Lower leg skin (tissue), 4 donors: ENCODE results near the gene TMEM212. TPM values are rescaled to one million over a fixed set of nuclear protein-coding genes. Genes with fewer than 3 reads are reported as not detected.

Experiments
- DNase-seq, 2 donors: peaks; one replicate each; pipeline ENCODE4 v3.0.0-alpha.2; 2019; ENCODE audit warnings: low spot score in 2 of 2
- H3K4me3 ChIP-seq: fragments of 200-600 bp; sonication (generic); 2 replicates; pipeline ENCODE4 v1.5.1; 2017; ENCODE audit warnings: mild to moderate bottlenecking, low read depth; ENCODE audit not compliant: poor library complexity, severe bottlenecking
- CTCF ChIP-seq, 3 donors: fragments of 450-650 bp; IDR thresholded peaks; one replicate each; pipeline ENCODE4 v1.5.1; 2016; ENCODE audit warnings: antibody characterized with exemption in 3 of 3, mild to moderate bottlenecking in 3 of 3, moderate library complexity in 2 of 3
- POLR2A ChIP-seq, 2 donors: fragments of 450-650 bp; IDR thresholded peaks; one replicate each; pipeline ENCODE4 v1.6.1; 2016 to 2017; ENCODE audit warnings: antibody characterized with exemption in 2 of 2, mild to moderate bottlenecking in 1 of 2, moderate library complexity in 1 of 2
- WGBS, 2 donors: methylation state at CpG; one replicate each; pipeline ENCODE4 v1.1.5; 2018; 5-methylcytosine and 5-hydroxymethylcytosine counted together
- intact Hi-C: fragments of 100-400 bp; cut with DNase I; formaldehyde crosslinking; loops from one replicate; pipeline ENCODE4 v1.15.0; 2023; ENCODE audit warnings: low total_unique reads
- total RNA-seq, 4 donors: library from RNA; depleted of rRNA; stranded (reverse); fragments of >200 nt; gene quantifications; one replicate each; pipeline ENCODE4 v1.1.0, GENCODE V29; 2016

Gene TMEM212
- total RNA-seq, 4 donors from 2014 or later, result not detected

GRCh38 chr3:171824116-171824515 is 19.0 kb upstream of the TMEM212 start:
- no peak for TF ChIP-seq CTCF (IDR thresholded peaks at IDR 0.05)
- no peak for TF ChIP-seq POLR2A (IDR thresholded peaks at IDR 0.05)
- intact Hi-C loops, result no loop called here
- WGBS, 2 donors, result 69 to 71% methylated on average over 6 of the region's 6 CpGs
- no peak overlapping the region for H3K4me3 ChIP-seq
- no peak for DNase-seq

GRCh38 chr3:171824824-171825221 is 18.3 kb upstream of the TMEM212 start:
- no peak for DNase-seq
- intact Hi-C loops, result no loop called here
- TF ChIP-seq CTCF (IDR thresholded peaks at IDR 0.05) (no peak), POLR2A (IDR thresholded peaks at IDR 0.05) (no peak)
- H3K4me3 ChIP-seq, result no peak overlapping the region
- WGBS, 2 donors, result 80 to 83% methylated on average over 7 of the region's 7 CpGs

GRCh38 chr3:171825222-171825828 is 17.8 kb upstream of the TMEM212 start:
- no peak for TF ChIP-seq POLR2A (IDR thresholded peaks at IDR 0.05)
- TF ChIP-seq CTCF (IDR thresholded peaks at IDR 0.05), result no peak
- intact Hi-C loops, result no loop called here
- 63% methylated on average over 5 of the region's 5 CpGs for WGBS, 2 donors
- DNase-seq, result no peak
- no peak overlapping the region for H3K4me3 ChIP-seq

GRCh38 chr3:171827385-171827784 is 15.8 kb upstream of the TMEM212 start:
- intact Hi-C loops, result no loop called here
- TF ChIP-seq CTCF (IDR thresholded peaks at IDR 0.05) (no peak), POLR2A (IDR thresholded peaks at IDR 0.05) (no peak)
- DNase-seq, result no peak
- 92 to 94% methylated on average over 3 of the region's 3 CpGs for WGBS, 2 donors
- no peak overlapping the region for H3K4me3 ChIP-seq

GRCh38 chr3:171827836-171828458 is 15.2 kb upstream of the TMEM212 start:
- WGBS, 2 donors, result 79 to 86% methylated on average over 10 of the region's 10 CpGs
- TF ChIP-seq POLR2A (IDR thresholded peaks at IDR 0.05) (no peak), CTCF (IDR thresholded peaks at IDR 0.05) (no peak)
- intact Hi-C loops, result no loop called here

More at GRCh38 chr3:171827836-171828458, 15.2 kb upstream of the TMEM212 start:
- DNase-seq, result no peak
- H3K4me3 ChIP-seq, result no peak overlapping the region
